Measurements from ENCODE around the gene PLA2G7.

DNA sequence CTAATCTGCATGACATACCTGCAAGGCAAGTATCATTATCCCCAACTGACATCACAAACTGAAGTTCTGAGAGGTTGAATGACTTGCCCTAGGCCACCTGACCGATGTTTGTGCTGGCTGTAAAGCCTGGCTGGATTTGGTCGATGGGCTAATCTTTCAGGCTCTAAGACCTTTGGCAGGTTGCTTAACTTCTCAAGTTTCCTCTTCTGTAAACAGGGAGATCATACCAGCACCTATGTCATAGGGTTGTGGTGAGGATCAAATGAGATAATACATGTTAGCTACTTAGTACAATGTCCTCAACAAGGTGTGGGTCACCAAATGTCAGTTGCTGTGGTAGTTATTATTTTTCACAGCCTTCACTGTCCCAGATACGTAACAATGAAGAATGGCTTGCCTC lies 25.8 kb upstream of the PLA2G7 start:
- TF ChIP-seq EZH2 (IDR thresholded peaks at IDR 0.05; ENCODE audit: low read length), result no peak
- TF ChIP-seq, protein P1, sequence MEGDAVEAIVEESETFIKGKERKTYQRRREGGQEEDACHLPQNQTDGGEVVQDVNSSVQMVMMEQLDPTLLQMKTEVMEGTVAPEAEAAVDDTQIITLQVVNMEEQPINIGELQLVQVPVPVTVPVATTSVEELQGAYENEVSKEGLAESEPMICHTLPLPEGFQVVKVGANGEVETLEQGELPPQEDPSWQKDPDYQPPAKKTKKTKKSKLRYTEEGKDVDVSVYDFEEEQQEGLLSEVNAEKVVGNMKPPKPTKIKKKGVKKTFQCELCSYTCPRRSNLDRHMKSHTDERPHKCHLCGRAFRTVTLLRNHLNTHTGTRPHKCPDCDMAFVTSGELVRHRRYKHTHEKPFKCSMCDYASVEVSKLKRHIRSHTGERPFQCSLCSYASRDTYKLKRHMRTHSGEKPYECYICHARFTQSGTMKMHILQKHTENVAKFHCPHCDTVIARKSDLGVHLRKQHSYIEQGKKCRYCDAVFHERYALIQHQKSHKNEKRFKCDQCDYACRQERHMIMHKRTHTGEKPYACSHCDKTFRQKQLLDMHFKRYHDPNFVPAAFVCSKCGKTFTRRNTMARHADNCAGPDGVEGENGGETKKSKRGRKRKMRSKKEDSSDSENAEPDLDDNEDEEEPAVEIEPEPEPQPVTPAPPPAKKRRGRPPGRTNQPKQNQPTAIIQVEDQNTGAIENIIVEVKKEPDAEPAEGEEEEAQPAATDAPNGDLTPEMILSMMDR (optimal IDR thresholded peaks at IDR 0.05 in 1 of 3, IDR thresholded peaks at IDR 0.05 in 1 of 3, conservative IDR thresholded peaks at IDR 0.05 in 1 of 3; ENCODE audit: extremely low read depth in 1 of 3, insufficient read depth in 2 of 3, low read length in 3 of 3), result no peak

Data from keratinocyte (primary cell).